HG03060 (cell line): ENCODE results near the gene DNTT.

Experiments
- ATAC-seq: cut with Tn5 transposase; IDR thresholded peaks from one replicate; pipeline ENCODE4 v1.9.1; 2021; ENCODE audit warnings: low read depth, moderate number of reproducible peaks; ENCODE audit not compliant: unreplicated experiment

DNTT gene

DNA sequence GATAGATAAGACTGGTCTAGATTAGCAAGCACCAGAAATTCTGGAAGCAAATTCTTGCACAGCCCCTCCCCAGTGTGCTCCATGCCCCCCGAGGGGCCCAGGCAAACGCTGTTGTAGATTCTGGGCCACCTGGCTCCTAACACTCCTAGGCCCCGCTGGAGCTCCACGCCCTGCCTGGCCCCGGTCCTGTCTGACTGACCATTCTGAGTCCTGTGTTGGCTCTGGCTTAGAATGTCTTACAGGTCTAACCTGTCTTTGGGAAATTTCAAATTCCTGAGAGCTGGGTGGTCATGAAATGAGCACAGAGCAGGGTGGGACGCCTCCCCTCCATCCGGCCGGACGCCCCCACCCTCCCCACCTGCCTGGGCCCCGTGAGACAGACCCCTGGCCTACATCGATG, 67.1 kb downstream of the DNTT start:
- no peak for ATAC-seq

- ATAC-seq, result no peak
These were observed 69.8 kb downstream of the DNTT start for GRCh38 chr10:96374004-96374403.

DNA sequence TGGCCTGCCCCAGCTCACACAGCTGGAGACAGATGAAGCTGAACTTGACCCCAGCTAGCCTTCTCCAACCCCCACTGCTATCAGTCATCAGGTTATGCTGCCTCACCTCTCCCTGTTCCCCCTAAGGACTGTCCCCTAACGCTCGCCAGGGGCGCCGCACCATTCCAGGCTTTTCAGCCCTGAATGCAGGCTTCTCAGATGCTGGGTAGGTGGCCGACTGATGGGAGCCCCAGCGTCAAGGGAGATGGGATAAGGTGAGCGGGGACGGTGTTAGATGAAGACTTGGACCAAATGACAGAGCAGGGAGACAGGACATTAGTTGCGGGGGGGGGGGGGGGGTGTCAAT, 70.4 kb downstream of the DNTT start:
- ATAC-seq, result no peak

- no peak for ATAC-seq
These were observed 71.0 kb downstream of the DNTT start for GRCh38 chr10:96374985-96375830.

- no peak for ATAC-seq
These were observed 72.2 kb downstream of the DNTT start for GRCh38 chr10:96376483-96376882.

DNA sequence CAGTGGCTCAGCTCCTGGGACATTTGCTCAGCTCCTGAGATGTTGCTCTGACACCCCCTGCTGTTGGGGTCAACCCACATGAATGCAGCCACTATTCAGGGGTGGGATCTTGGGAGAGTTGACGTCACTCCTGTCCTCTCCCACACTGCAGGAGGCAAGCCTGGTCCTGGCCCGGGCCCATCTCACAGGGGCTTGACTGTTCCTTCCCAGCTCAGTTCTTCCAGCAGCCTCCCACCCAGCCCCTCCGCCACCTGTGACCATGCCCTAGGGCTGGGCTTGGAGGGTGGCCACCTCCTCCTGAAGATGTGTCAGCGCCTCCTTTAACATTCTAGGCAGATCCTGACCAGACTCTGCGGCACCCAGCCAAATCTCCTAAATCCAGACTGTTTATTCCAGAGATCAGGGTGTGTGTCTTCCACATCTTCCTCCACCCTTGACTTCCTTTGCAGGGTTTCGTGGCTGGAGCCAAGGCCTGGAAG, 73.6 kb downstream of the DNTT start:
- ATAC-seq, result no peak

DNA sequence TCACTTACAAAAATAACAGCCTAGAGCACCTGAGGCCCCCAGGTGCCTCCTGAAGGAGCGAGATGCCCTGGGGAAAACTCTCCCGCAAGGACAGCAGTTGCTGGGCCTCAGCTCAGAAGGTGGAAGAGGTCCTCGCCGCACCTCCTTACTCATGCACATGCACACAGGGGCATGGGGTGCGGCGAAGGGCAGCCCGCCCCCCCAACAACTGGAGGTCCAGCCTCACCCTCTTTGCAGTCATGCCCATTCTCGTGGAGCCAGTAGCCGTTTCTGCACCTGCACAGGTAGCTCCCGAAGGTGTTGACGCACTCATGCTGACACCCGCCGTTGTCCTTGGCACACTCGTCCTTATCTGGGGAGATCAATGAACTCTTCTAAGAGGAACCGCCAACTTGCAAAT, 74.5 kb downstream of the DNTT start:
- no peak for ATAC-seq

DNA sequence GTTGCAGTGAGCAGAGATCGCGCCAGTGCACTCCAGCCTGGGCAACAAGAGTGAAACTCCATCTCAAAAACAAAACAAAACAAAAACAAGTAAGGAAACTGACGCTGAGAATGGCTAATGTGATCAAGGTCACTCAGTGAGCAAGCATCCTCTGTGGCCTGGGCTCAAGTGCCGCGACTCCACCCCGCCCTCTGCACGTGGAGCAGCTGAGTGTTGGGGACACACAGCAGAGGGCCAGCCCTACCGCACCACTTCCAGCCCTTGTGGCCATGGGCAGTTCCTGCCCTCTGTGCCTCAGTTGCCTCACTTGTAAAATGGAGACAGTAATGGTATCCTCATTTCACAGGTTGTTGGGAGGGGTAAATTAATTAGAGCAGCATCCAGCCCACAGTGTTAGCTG, 75.5 kb downstream of the DNTT start:
- no peak for ATAC-seq

GRCh38 chr10:96380821-96381220, 76.6 kb downstream of the DNTT start:
- ATAC-seq, result no peak

GRCh38 chr10:96384506-96384905, 80.3 kb downstream of the DNTT start:
- ATAC-seq, result no peak

GRCh38 chr10:96387161-96387560, 82.9 kb downstream of the DNTT start:
- ATAC-seq, result no peak

DNA sequence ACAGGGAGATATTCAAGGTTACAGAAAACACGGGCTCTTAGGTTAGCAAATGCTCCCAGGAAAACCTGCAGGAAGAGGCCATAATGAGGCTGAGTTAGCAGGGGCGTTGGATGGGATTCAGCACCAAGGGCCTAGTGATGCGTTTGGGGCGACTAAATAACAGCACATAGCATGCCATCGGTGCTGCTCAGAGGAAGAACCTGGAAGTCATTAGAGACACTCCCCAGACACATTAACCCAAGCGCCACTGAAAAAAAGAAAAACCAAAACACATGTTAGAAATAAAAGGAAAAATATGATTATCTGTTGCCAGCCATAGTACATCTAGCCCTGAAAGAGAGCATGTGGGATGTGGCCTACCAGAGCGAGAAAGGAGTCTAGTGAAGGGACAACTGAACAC, 83.4 kb downstream of the DNTT start:
- ATAC-seq, result no peak
